ENCODE measurements around the gene TRAF2.

DNA sequence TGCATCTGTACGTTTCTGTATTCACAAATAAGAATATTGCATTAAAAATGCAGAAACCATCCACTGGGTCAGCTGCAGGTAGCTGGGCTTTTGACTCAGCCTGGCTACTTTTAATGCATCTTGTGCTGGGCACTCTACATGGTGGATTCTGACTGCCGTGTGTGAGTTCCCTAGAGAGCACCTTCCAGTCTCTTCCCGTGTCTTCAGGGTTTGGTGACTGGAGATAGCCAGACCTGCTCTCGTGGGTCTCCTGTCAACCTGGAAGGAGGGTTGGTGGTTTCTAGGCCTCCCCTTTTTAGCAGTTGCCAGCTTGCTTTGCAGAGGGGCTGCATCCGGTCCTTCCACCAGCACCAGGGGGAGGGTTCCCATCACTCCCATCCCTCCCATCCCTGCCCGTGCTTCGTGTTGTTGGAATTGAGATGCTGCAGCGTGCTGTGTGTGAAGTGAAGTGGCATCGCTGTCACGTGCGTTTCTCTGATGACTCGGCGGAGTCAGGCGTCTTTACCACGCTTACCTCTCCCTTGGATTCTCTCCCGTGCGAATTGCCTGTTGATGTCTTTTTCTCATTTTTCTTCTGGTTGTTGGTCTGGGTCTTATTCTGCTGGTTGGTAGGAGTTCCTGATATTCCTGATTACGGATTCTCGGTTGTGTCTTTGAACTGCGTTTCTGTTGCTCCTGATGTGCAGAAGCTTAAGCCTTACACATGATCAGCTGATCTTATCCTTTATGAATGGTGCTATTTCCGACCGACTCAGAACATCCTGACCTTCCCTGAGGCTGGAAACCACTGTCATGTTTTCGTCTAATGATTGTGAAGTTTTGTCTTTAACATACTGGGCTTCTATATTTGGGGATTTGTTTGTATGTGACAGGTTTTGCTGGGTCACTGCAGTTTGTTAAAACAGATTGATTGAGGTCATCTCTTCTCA, 41.3 kb downstream of the TRAF2 start:
- TF ChIP-seq EZH2 (IDR thresholded peaks at IDR 0.05) = no peak
- no peak for TF ChIP-seq POLR2AphosphoS5 (IDR thresholded peaks at IDR 0.05; ENCODE audit: borderline replicate concordance, low read depth, low read length)
- TF ChIP-seq FOXP2 (optimal IDR thresholded peaks at IDR 0.05; ENCODE audit: control extremely low read depth, extremely low read length, insufficient read depth) = no peak

Data from SK-N-MC (cell line).